HG03159 (cell line): ENCODE measurements around the gene PAQR6.
"Not testable (repeated sequence)": the region's sequence is repeated elsewhere in the genome, so short reads cannot be mapped to it uniquely, and the experiment has no call there.

Experiments
- ATAC-seq: cut with Tn5 transposase; IDR thresholded peaks from one replicate; pipeline ENCODE4 v1.9.1; 2021; ENCODE audit warnings: mild to moderate bottlenecking, moderate library complexity; ENCODE audit not compliant: unreplicated experiment

PAQR6 gene

DNA sequence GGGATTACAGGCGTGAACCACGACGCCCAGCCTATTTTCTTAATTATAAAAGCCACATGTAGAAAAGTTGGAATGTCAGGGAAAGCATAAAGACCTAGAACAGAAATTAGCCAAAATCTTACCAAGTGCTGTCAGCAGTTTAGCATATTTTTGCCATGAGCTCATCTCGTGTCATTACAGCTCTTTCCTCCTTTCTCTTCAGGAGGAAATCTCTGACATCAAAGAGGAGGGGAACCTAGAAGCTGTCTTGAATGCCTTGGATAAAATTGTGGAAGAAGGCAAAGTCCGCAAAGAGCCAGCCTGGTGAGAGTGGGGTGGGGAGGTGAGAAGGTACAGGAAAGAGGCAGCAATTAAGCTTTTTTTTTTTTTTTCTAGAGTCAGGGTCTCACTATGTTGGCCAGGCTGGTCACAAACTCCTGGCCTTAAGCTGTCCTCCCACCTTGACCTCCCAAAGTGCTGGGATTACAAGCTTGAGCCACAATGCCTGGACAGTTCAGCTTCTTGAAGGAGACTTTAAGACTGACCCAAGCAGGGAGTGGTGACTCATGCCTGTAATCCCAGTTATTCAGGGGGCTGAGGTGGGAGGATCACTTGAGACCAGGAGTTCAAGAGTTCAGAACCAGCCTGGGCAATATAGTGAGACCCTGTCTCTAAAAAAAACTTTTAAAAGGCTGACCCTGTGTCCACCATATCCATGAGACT is 14.3 kb downstream of the PAQR6 start:
- no peak for ATAC-seq

GRCh38 chr1:156232201-156232894 is 15.5 kb downstream of the PAQR6 start:
- ATAC-seq = no peak

GRCh38 chr1:156230473-156230837 is 17.4 kb downstream of the PAQR6 start:
- no peak for ATAC-seq

GRCh38 chr1:156229809-156230472 is 17.9 kb downstream of the PAQR6 start:
- ATAC-seq = no peak

DNA sequence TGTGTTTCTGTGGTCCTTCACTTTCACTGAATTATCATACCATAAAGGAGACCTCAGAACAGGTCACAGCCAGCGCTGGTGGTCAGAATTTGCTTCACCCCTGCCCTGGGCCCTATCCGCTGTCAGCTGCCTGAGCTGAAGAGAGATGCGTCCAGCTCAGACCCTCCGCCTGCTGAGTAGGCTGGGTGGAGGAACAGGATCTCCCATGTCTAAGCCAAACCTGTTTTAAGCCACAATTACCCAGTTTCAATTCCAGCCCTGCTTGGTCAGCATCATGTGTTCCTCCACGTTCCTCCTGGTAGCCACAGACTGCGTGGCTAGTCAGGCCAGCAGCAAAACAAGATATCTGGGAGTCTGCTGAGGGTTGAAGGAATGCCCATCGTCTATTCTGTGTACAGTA is 19.4 kb downstream of the PAQR6 start:
- ATAC-seq = no peak

- ATAC-seq = no peak
Measured at GRCh38 chr1:156226782-156227181, 21.1 kb downstream of the PAQR6 start.

DNA sequence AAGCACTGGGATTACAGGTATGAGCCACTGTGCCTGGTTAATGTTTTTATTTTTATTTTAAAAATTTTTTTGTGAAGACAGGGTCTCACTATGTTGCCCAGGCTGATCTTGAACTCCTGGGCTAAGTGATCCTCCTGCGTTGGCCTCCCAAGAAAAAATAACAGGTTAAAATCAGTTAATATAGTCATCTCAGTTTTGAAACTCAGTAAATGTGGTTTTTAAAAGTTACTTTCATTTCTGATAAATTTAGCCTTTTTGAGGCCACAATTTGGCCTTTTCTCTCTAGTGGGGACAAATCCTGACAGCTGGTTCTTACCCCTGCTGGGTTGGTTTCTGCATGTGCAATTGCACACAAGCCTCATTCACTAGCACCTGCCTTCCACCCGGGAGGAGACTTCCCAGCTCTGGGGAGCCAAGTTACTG is 21.7 kb downstream of the PAQR6 start:
- peak; percentile 66 for ATAC-seq

GRCh38 chr1:156225677-156226014 is 22.2 kb downstream of the PAQR6 start:
- ATAC-seq = no peak

- no peak for ATAC-seq
Measured at GRCh38 chr1:156221986-156222692, 25.7 kb downstream of the PAQR6 start.

DNA sequence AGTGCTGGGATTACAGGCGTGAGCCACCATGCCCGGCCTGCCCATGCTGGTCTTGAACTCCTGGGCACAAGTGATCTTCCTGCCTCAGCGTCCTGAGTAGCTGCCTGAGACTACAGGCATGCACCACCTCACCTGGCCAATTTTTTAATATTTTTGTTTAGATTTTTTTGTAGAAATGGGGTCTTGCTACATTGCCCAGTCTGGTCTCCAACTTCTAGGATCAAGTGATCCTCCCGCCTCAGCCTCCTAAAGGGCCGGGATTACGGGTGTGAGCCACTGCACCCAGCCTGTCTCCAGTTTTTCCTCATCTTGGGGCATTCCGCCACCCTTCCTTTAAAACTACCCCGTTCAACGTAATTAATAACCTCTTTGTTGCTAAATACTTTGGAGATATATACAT is 27.6 kb downstream of the PAQR6 start:
- ATAC-seq = no peak

DNA sequence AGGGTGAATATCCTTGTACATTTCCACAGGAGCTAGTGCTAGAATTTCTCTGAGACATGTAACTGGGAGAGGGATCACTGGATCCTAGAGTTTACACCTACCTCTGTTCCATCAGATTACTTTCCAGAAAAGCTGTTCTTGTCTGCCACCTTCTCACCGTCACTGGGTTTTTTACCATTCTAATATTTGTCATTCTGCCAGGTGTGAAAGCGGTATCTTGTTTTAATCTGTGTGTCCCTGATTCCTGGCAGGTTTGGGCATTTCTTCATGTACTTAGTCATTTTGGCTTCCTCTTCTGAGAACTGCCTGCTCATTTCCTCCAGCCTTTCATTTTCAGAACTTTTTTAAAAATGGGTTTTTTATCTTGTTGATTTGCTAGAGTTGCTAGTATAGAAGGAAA is 30.0 kb downstream of the PAQR6 start:
- ATAC-seq = no peak

- not testable (repeated sequence) for ATAC-seq
Measured at GRCh38 chr1:156216361-156217086, 31.3 kb downstream of the PAQR6 start.

DNA sequence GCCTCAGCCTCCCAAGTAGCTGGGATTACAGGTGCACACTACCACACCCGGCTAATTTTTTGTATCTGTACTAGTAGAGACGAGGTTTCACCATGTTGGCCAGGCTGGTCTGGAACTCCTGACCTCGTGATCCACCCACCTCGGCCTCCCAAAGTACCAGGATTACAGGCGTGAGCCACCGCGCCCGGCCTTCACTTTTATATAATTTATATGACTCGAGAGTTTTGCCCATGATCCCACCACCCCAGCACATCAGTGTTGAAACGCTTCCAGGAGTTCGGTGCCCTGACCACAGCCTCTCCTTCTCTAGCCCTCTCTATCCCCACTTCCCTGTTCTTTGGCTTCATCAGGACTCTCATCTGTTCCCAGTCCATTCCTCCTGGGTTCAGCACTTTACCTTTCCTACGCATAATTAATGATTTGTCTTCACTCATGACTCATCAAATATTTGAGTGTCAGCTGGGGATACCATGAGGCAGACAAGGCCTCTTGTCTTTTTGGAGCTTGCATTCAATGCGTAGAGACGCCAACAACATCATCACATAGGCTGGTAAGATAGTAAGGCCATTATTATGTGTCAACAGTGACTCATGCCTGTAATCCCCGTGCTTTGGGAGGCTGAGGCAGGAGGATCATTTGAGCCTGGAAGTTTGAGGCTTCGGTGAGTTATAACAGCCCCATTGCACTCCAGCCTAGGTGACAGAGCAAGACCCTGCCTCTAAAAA is 33.7 kb downstream of the PAQR6 start:
- ATAC-seq = no peak

DNA sequence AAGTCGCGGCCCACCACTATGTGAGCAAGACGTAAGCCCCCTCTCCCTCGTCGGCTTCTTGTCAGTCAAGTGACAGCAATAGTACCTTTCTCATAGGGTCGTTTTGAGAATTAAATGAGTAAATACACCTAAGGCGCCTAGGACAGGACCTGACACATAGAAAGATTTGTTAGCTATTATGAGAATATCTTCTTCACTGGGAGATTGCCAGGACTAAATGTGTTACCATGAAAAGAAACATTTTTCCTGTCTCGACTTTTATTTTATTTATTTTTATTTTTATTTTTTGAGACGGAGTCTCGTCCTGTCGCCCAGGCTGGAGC is 34.3 kb downstream of the PAQR6 start:
- no peak for ATAC-seq

DNA sequence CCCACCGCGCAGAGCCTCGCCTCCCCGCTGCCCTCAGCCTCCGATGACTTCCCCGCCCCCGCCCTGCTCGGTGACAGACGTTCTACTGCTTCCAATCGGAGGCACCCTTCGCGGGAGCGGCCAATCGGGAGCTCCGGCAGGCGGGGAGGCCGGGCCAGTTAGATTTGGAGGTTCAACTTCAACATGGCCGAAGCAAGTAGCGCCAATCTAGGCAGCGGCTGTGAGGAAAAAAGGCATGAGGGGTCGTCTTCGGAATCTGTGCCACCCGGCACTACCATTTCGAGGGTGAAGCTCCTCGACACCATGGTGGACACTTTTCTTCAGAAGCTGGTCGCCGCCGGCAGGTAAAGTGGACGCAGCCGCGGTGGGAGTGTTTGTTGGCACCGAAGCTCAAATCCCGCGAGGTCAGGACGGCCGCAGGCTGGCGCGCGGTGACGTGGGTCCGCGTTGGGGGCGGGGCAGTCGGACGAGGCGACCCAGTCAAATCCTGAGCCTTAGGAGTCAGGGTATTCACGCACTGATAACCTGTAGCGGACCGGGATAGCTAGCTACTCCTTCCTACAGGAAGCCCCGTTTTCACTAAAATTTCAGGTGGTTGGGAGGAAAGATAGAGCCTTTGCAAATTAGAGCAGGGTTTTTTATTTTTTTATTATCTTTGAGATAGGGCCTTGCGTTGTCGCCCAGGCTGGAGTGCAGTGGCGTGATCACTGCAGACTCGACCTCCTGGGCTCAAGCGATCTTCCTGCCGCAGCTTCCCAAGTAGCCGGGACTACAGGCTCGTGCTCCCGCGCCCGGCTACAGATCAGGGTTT is 34.8 kb downstream of the PAQR6 start, which contains the start of gene PMF1:
PMF1 (plus strand) TSS at position 175 of the 811 bp plus-strand sequence; CDS start at position 184, 9 bp downstream.
- ATAC-seq = peak; percentile 91

DNA sequence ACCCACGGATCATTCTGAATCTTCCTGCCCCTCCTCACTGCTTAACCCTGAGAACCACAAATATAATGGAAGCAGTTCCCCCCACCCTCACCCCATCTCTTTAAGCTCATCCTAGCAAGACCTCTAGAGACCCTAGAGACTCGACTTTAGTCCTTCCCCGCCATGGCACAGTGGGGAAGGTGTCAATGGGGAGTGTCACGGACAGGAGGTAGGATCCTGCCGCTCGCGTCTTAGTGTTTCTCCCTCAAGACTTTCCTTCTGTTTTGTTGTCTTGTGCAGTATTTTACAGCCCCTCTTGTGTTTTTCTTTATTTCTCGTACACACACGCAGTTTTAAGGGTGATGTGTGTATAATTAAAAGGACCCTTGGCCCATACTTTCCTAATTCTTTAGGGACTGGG is 35.7 kb downstream of the PAQR6 start:
- no peak for ATAC-seq

DNA sequence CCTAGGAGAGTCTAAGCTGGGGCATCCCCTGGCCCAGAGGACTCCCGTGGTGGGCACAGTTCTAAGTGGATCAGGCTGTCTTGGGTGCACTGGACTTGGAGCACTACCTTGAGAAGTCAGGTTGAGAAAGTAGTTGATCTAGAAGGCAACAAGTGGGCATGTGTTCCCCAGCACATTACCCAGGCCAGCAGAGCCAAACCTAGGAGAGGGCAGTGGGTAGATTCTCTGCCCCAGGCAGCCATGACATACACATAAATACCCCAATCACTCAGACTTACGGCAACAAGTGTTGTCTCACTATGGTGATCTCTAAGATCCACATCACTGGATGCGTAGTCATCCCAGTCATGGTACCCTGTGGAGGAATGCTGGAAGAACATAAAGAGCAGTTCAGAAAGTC is 36.6 kb downstream of the PAQR6 start:
- ATAC-seq = no peak

- ATAC-seq = no peak
Measured at GRCh38 chr1:156204686-156205085, 43.2 kb downstream of the PAQR6 start.

DNA sequence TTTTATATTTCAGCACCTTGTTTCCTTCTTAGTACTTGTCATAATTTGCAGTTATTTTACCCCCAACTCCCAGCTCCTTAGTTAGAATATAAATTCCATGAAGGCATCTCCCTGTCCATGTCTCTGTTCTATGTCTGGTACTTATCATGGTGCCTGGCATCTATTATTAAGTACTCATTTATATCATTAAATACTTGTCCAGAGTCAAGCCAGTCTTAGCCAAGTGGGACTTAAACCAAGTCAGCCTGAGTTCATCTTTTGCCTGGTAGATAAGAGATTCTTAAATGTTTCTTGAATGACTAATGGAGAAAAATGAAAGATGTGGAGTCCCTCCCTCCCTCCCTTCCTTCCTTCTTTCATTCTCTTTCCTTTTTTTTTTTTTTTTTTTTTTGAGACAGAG is 44.5 kb downstream of the PAQR6 start:
- ATAC-seq = no peak

DNA sequence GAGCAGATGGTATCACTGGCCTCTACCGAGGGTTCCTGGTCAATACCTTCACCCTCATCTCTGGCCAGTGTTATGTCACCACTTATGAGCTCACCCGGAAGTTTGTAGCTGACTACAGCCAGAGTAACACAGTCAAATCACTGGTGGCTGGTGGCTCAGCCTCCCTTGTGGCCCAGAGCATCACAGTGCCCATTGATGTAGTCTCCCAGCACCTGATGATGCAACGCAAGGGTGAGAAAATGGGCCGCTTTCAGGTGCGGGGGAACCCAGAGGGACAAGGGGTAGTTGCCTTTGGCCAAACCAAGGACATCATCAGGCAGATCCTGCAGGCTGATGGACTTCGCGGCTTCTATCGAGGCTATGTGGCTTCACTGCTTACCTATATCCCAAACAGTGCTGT is 47.8 kb downstream of the PAQR6 start:
- ATAC-seq = no peak
